Measurements from ENCODE around the gene NRG2. TPM values are rescaled to one million over a fixed set of nuclear protein-coding genes. Genes with fewer than 3 reads are reported as not detected.
A peak's percentile ranks its signal among the peaks of the same experiment; 100 is the strongest.

Gene NRG2
- total RNA-seq, 4 donors from 2014 or later = 5.3 to 8.8 (median 7.5) TPM

DNA sequence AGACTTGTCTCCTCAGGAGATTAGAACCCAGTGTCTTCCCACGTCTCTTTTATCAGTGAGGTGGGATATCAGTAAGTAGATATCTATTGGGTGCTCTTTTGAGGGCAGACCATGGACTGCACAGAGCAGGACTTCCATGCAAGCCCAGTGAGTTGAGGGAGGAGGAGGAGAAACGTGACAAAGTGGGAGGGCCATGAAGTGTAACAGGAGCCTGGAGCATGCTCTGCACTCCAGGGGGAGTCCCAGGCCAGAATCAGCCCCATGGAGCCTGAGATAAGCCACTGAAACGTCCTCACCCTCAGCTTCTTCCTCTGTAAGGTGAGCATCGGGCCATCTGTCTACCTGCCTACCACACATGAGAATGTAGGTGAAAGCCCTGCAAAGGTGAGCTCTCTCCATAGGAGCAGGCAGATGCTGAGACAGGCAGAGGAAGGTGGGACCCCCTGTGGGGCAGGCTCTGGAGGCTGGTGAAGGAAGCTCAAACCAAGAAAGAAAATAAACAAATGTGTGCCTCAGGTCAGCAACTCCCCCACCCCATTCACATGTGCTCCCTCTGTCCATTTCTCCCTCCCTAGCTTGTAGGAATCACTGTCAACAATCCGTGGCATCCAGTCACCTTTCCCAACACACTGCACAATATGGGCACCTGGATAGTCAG lies 87.4 kb downstream of the NRG2 start:
- no peak for DNase-seq (ENCODE audit: low spot score in 2 of 2)
- TF ChIP-seq POLR2A (IDR thresholded peaks at IDR 0.05) = no peak
- TF ChIP-seq, protein P1, sequence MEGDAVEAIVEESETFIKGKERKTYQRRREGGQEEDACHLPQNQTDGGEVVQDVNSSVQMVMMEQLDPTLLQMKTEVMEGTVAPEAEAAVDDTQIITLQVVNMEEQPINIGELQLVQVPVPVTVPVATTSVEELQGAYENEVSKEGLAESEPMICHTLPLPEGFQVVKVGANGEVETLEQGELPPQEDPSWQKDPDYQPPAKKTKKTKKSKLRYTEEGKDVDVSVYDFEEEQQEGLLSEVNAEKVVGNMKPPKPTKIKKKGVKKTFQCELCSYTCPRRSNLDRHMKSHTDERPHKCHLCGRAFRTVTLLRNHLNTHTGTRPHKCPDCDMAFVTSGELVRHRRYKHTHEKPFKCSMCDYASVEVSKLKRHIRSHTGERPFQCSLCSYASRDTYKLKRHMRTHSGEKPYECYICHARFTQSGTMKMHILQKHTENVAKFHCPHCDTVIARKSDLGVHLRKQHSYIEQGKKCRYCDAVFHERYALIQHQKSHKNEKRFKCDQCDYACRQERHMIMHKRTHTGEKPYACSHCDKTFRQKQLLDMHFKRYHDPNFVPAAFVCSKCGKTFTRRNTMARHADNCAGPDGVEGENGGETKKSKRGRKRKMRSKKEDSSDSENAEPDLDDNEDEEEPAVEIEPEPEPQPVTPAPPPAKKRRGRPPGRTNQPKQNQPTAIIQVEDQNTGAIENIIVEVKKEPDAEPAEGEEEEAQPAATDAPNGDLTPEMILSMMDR (IDR thresholded peaks at IDR 0.05) = no peak
- WGBS, 2 donors = 62 to 66% methylated on average over 5 of the region's 5 CpGs
- no peak overlapping the region for H3K4me3 ChIP-seq (ENCODE audit: low read depth, poor library complexity, severe bottlenecking)
- intact Hi-C loops (cut with DNase I; ENCODE audit: low total_unique reads) = no loop called here

GRCh38 chr5:139955053-139955605 lies 88.0 kb downstream of the NRG2 start:
- H3K4me3 ChIP-seq (ENCODE audit: low read depth, poor library complexity, severe bottlenecking) = no peak overlapping the region
- intact Hi-C loops (cut with DNase I; ENCODE audit: low total_unique reads) = no loop called here
- WGBS, 2 donors = 87 to 89% methylated on average over 5 of the region's 5 CpGs
- DNase-seq (ENCODE audit: low spot score in 2 of 2) = peak in 1 of 2 donors; percentile 58
- TF ChIP-seq POLR2A (IDR thresholded peaks at IDR 0.05) = no peak
- TF ChIP-seq, protein P1 (IDR thresholded peaks at IDR 0.05) = no peak

DNA sequence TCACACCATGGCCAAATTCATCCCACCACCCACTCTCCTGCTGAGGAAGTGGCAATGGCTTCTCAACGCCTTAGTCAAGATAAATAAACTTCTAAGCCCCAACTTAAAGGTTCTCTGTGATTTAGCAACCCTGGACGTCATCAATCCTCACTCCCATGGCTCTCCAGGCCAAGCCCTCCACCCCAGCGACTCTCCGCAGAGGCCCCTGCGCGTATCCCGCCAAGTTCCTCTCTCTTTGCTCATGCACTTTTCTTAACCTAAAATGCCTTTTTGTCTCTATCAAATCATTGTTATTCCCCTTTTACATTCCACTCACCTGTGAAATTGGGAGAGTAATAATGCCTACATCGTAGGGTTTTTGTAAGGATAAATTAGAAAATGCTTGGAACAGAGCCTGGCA lies 88.6 kb downstream of the NRG2 start:
- H3K4me3 ChIP-seq (ENCODE audit: low read depth, poor library complexity, severe bottlenecking) = no peak overlapping the region
- no peak for TF ChIP-seq POLR2A (IDR thresholded peaks at IDR 0.05)
- TF ChIP-seq, protein P1 (IDR thresholded peaks at IDR 0.05) = no peak
- WGBS, 2 donors = 85 to 88% methylated on average over 8 of the region's 8 CpGs
- DNase-seq (ENCODE audit: low spot score in 2 of 2) = no peak
- intact Hi-C loops (cut with DNase I; ENCODE audit: low total_unique reads) = no loop called here

GRCh38 chr5:139954022-139954421 lies 89.1 kb downstream of the NRG2 start:
- WGBS, 2 donors = 70 to 71% methylated on average over 7 of the region's 7 CpGs
- TF ChIP-seq POLR2A (IDR thresholded peaks at IDR 0.05) = no peak
- TF ChIP-seq, protein P1 (IDR thresholded peaks at IDR 0.05) = no peak
- no peak overlapping the region for H3K4me3 ChIP-seq (ENCODE audit: low read depth, poor library complexity, severe bottlenecking)
- DNase-seq (ENCODE audit: low spot score in 2 of 2) = no peak
- intact Hi-C loops (cut with DNase I; ENCODE audit: low total_unique reads) = no loop called here

DNA sequence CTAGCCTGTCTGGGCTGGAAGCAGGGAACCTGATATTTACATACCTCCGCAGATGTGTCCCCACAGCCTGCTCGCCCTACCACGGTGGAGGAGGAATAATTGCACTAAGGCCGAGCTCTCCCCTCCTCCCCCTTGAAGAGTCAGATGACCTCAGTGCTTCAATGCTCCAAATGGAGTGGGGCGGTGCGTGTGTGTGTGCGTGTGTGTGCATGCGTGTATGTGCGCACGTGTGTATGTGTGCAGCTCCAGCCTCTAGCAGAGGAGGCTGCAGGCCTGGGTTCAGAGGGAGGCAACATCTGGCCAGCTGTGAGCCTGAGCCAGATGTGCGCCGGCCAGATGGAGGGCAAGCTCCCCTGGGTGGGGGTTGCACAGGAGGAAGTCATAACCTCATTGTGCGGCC lies 90.5 kb downstream of the NRG2 start:
- H3K4me3 ChIP-seq (ENCODE audit: low read depth, poor library complexity, severe bottlenecking) = no peak overlapping the region
- DNase-seq (ENCODE audit: low spot score in 2 of 2) = peak in 1 of 2 donors; percentile 73
- intact Hi-C loops (cut with DNase I; ENCODE audit: low total_unique reads) = no loop called here
- 81 to 97% methylated on average over 10 to 13 of the region's 13 CpGs for WGBS, 2 donors
- TF ChIP-seq POLR2A (IDR thresholded peaks at IDR 0.05) = no peak
- TF ChIP-seq, protein P1 (IDR thresholded peaks at IDR 0.05) = no peak
